Stimulated activated CD4-positive, alpha-beta T cell treated with anti-CD3 and anti-CD28 coated beads, TNF-alpha, amount 100 ng/mL, for 48 hours (primary cell): ENCODE results near the gene CNTN5.
"Not testable (repeated sequence)": the region's sequence is repeated elsewhere in the genome, so short reads cannot be mapped to it uniquely, and the experiment has no call there.

Experiments
- DNase-seq, 3 donors: peaks; one replicate each; pipeline ENCODE4 v3.0.0-alpha.2; 2020; ENCODE audit warnings: low read depth in 3 of 3

The CNTN5 gene

DNA sequence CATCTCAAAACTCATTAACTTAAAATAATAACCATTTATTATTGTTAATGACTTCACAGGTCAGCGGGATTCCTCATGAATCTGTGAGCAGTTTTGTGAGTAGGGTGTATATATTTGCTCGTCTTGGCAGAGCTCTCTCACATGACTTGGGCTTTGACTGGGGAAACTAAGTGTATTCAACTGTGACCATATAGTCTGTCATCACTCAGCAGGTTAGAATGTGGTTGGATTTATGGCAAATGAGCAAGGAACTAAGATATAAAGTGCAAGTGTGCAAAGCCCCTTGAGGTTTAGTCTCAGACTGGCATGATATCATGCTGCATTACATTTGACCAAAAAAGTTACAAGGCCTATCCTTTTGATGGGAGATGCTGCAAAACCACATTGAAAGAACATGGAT, 254.8 kb downstream of the CNTN5 start:
- DNase-seq, result no peak

- no peak for DNase-seq
Measured at GRCh38 chr11:99277281-99277680, 256.5 kb downstream of the CNTN5 start.

DNA sequence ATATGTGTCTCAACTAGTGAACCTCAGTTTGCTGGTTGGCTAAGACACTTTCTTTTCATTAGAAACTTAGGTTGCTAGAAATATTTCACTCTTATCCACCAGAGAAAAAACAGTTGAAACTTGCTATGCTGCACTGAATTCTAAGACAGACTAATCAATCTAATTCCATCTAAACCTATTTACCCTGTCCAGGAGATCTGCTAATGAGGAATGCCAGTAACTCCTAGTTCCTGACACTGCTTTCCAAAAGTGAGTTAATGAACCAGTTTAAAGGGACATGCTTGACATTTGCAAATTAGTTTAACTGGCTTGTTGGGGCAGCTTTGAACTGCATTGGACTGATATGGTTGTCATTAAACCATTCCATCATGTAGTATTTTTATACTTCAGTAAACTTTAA, 258.5 kb downstream of the CNTN5 start:
- DNase-seq, result no peak

- no peak for DNase-seq
Measured at GRCh38 chr11:99281331-99281730, 260.6 kb downstream of the CNTN5 start.

DNA sequence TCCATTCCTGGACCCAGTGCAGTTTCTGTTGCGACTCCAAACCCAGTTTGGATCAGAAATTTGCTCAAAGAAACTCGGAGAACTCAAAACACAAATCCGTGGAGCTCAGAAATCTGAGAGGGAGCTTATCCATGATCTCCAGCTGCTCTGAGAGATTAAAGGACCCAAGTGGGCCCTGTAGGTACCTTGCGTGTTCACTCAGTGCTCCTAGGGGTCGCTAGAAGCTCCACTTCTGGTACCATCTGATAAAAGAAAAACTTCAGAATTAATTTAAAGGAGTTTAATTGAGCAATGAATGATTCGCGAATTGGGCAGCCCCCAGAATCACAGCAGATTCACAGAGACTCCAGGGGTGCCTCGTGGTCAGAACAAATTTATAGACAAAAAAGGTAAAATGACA, 277.2 kb downstream of the CNTN5 start:
- not testable (repeated sequence) for DNase-seq

GRCh38 chr11:99307510-99308088, 286.9 kb downstream of the CNTN5 start:
- no peak for DNase-seq

DNA sequence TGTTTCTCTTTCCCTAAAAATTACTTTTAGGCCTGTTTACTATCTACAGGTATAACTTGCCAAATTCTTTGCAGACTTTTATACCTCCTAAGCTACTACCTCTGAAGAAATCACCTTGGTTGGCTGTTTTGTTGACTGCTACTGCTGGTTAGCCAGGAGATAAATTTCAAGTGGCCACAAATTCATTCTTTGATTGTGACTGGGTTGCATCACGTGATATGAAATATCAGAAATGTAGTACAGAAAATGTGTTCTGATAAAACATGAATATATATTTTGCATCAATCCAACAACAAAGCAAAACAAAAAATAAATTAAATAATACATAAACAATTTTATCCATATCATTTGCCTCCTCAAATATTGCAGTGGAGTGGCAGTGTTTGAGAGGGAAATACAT, 291.1 kb downstream of the CNTN5 start:
- no peak for DNase-seq

- no peak for DNase-seq
Measured at GRCh38 chr11:99316776-99317520, 296.2 kb downstream of the CNTN5 start.

- DNase-seq, result no peak
Measured at GRCh38 chr11:99320769-99321290, 300.1 kb downstream of the CNTN5 start.

DNA sequence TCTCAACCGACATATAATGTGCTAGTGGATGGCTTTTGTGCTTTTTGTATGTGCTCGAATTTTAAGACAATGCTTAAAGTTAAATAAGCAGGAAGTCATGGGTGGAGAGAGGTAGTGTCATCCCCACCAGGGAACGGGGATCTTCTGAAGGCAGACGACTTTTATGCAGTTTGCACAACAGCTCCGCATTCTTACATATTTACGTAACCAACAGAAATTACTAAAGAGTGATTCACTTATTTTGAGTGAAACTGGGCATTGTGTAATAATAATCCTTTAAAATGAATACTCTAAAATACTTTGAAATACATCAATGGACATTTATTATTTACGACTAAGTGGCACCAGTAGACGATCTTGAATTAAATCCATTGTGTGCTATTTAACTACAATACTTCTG, 305.1 kb downstream of the CNTN5 start:
- DNase-seq, result no peak

DNA sequence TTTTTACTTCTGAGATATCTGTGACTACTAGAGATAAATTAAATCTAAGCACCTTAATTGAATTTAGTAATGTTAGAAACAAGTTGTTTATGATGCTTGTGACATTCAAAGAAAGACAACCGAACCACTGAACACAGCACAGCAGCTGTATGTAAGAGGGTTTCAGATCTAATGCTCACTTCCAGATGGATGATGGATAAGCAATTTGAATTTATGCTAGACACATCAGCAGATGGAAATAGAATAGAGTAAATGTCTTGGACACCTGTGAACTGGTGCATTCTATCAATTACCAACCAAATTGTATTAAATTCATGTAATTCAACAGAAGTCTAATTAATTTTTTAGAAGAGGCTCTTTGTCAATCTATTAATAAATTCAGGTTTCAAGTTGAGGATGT, 306.3 kb downstream of the CNTN5 start:
- DNase-seq, result no peak

GRCh38 chr11:99327527-99327926, 306.8 kb downstream of the CNTN5 start:
- DNase-seq, result no peak

GRCh38 chr11:99333621-99334020, 312.9 kb downstream of the CNTN5 start:
- DNase-seq, result no peak

DNA sequence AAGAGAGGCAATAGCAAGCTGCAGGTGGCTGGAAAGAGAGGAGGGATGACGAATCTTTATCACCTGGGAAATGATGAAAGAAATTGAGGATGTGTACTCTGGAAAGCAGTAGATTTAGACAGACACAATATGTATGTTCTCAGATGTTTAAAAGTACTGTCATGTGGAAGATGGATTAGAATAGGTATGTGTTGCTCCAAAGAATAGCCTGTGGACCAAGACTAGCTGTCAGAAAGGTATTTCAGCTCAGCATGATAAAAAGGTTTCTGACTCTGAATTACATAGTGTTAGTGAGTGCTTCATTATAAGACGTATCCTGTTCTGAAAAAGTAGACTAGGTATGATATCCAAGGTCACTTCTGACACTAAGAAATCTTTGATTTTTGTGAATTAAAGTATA, 322.4 kb downstream of the CNTN5 start:
- DNase-seq, result no peak

- no peak for DNase-seq
Measured at GRCh38 chr11:99349151-99349673, 328.5 kb downstream of the CNTN5 start.

DNA sequence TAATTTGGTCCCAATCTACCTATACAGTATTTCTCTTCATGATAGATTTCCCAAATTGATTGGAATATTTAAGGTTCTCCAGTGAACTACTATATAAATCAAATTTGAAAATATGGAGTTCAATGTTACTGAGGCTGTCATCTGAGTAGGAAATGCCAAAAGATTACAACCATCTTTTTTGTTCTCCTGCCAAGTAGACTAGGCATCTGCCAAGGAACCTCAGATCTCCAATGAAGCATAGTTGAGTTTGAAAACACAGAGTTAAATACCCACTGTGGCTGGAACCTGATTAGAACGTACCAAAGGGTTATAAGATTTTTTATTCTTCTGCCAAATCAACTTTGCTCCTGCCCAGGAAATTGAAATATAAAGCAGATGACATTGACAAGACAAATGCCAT, 330.9 kb downstream of the CNTN5 start:
- DNase-seq, result no peak

DNA sequence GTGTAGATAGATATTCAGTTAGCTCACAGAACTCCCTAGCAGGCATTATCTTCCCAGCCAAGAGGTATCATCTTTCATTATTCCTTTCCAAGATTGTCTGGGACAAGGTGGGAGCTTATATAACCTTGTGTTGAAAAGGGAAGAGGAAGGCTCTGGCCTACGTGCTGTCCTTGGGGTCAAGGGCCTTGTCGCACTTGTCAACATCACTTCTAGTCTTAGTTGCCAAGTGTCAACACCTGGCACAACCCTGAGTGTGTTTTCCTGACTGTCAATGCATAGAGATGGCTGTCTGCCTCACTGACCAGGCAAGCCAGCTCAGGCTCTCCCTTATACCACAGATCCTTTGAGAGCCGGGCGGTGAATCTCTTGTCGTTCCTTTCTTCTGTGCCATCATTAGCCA, 331.9 kb downstream of the CNTN5 start:
- no peak for DNase-seq

DNA sequence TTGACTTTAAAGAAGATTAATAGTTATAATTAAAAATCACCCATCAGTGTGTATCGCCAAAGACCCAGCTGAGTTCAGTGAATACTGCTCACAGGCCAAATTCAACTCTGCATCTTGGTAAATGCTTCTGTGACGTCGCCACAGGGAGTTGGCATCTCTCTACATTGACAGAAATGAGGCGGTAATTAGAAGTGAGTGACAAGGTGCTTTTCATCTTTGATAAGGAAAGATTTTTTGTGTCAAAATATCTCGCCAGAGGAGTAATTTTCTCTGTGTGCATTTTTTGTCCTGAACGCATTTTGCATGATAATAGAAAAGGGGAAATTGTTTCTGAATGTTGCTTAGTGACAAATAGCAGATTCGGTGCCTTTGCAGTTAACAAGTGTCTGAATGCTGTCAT, 345.8 kb downstream of the CNTN5 start:
- no peak for DNase-seq

- DNase-seq, result no peak
Measured at GRCh38 chr11:99368583-99368982, 347.8 kb downstream of the CNTN5 start.

DNA sequence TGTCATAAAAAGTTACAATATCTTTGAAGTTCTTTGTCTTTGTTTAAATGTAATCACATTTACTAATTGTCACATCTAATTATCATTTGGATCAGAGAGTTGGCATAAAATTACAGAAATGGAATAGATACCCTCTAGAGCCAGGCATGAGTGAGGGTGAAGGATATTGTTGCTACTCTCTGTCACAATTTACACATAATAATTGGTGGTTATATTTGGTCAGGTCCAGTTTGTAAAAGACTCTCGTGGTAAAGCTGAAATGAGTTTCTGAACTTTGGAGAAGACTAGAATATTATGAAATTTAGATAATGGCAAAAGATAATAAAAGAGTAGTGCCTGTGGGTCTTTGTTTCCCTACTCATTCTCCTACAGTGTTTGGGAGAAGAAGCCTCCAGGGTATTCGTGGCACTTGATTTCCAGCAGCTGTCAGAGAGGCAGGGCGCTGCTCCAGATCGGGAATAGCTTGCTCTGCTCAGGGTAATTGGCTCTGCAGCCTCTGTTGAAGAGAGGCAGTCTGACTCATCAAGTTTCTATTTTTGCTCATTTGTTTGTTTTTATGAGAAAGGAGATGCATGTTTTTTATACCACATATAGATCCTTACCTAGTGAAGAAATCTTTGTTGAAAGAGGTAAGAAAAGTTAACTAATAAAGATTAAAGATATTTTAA, 349.9 kb downstream of the CNTN5 start:
- DNase-seq, result no peak

DNA sequence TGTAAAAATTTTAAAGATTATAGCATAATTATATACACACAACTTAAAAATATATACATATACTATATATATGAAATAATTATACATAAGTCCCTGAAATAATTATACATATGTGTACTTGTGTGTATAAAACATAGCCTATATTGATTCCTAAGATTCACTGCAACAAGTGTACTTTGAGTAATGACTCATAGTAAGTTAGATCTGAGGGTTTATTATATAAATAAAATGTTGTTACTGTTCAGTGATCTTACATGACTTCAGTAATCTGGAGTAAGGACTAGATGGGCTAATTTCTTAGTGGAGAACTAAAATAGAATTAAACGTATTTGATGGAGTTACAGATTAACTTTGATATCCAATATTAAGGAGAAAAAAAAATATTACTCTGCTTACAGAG, 350.5 kb downstream of the CNTN5 start:
- no peak for DNase-seq

GRCh38 chr11:99376463-99376862, 355.7 kb downstream of the CNTN5 start:
- no peak for DNase-seq
